Osteoblast (primary cell): ENCODE data around the gene ZNF562. TPM values are rescaled to one million over a fixed set of nuclear protein-coding genes. Genes with fewer than 3 reads are reported as not detected.

ENCODE experiments used
- DNase-seq: peaks from one replicate; pipeline ENCODE4 v3.0.0; 2011; ENCODE audit warnings: low spot score, mixed read lengths; ENCODE audit not compliant: insufficient read length; ENCODE audit errors: missing footprints
- H2AFZ ChIP-seq: 2 replicates; pipeline ENCODE4 v1.6.0; 2011; ENCODE audit warnings: mild to moderate bottlenecking, low read length
- H3K27ac ChIP-seq: 2 replicates; pipeline ENCODE4 v1.5.1; 2011; ENCODE audit warnings: mild to moderate bottlenecking, low read depth, low read length, moderate library complexity
- H3K27me3 ChIP-seq: 2 replicates; pipeline ENCODE4 v1.6.0; 2012; ENCODE audit warnings: mild to moderate bottlenecking, control low read depth, inconsistent platforms, low read length, moderate library complexity; ENCODE audit not compliant: insufficient read depth
- H3K36me3 ChIP-seq: 2 replicates; pipeline ENCODE4 v1.5.1; 2011; ENCODE audit warnings: mild to moderate bottlenecking, low read length, control low read depth, moderate library complexity; ENCODE audit not compliant: insufficient read depth
- H3K4me1 ChIP-seq: 2 replicates; pipeline ENCODE4 v1.5.1; 2011; ENCODE audit warnings: mild to moderate bottlenecking, low read length, control low read depth, moderate library complexity; ENCODE audit not compliant: insufficient read depth
- H3K4me2 ChIP-seq: 2 replicates; pipeline ENCODE4 v1.6.0; 2011; ENCODE audit warnings: mild to moderate bottlenecking, low read length; ENCODE audit not compliant: insufficient read depth
- H3K4me3 ChIP-seq: fragments of 200-600 bp; sonication (generic); 3 replicates; pipeline ENCODE4 v1.5.1; 2012; ENCODE audit warnings: mild to moderate bottlenecking, low read length, inconsistent platforms; ENCODE audit not compliant: insufficient read depth
- H3K79me2 ChIP-seq: 2 replicates; pipeline ENCODE4 v1.6.0; 2012; ENCODE audit warnings: mild to moderate bottlenecking, low read length, control low read depth, inconsistent platforms; ENCODE audit not compliant: insufficient read depth
- H3K9me3 ChIP-seq: 2 replicates; pipeline ENCODE4 v1.5.1; 2011; ENCODE audit warnings: low read depth, low read length, control low read depth
- H4K20me1 ChIP-seq: 2 replicates; pipeline ENCODE4 v1.6.0; 2012; ENCODE audit warnings: mild to moderate bottlenecking, low read length, control low read depth; ENCODE audit not compliant: insufficient read depth
- total RNA-seq: library from RNA; depleted of rRNA; stranded (reverse); fragments of >200 nt; gene quantifications from 2 replicates; pipeline ENCODE4 v1.2.3, GENCODE V29; 2012
- TF ChIP-seq, protein P1 (sequence below): IDR thresholded peaks from 2 replicates; pipeline ENCODE4 v1.5.1; 2011; ENCODE audit warnings: mild to moderate bottlenecking, low read depth, low read length, moderate library complexity; ENCODE audit errors: extremely low read depth

The ZNF562 gene
- total RNA-seq, 1 donor = 33.3 TPM

- peaks cover 69% of the 10 kb centered on the region for H3K79me2 ChIP-seq
- H3K27me3 ChIP-seq = no peaks in the 10 kb centered on the region
- H2AFZ ChIP-seq = no peak overlapping the region
- TF ChIP-seq, protein P1, sequence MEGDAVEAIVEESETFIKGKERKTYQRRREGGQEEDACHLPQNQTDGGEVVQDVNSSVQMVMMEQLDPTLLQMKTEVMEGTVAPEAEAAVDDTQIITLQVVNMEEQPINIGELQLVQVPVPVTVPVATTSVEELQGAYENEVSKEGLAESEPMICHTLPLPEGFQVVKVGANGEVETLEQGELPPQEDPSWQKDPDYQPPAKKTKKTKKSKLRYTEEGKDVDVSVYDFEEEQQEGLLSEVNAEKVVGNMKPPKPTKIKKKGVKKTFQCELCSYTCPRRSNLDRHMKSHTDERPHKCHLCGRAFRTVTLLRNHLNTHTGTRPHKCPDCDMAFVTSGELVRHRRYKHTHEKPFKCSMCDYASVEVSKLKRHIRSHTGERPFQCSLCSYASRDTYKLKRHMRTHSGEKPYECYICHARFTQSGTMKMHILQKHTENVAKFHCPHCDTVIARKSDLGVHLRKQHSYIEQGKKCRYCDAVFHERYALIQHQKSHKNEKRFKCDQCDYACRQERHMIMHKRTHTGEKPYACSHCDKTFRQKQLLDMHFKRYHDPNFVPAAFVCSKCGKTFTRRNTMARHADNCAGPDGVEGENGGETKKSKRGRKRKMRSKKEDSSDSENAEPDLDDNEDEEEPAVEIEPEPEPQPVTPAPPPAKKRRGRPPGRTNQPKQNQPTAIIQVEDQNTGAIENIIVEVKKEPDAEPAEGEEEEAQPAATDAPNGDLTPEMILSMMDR = no peak
- no peaks in the 10 kb centered on the region for H3K9me3 ChIP-seq
- H3K4me1 ChIP-seq = no peaks in the 10 kb centered on the region
- no peak overlapping the region for H3K4me3 ChIP-seq
- peaks cover 13% of the 10 kb centered on the region for H4K20me1 ChIP-seq
- H3K4me2 ChIP-seq = no peak overlapping the region
- H3K36me3 ChIP-seq = peaks cover 13% of the 10 kb centered on the region
- H3K27ac ChIP-seq = no peak overlapping the region
- no peak for DNase-seq
These were observed 2.0 kb downstream of the ZNF562 start for GRCh38 chr19:9672893-9673292.

DNA sequence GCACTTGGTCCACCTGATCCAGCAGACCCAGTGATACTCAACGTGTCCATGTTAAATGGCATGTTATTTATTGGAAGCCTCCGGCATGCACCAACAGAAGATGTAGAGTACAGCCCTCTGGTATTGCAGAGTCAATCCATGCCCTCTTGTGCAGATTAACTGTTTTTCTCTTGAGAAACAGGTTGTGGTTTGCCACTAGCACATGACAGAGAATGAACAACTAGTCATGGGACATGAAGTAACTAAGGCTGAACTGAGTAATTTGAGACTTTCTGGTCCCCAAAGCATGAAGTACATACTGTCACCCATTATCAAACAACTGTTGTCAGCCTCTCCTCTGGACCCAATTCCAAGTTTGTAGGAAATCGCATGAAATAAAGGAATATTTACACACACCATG lies 3.2 kb downstream of the ZNF562 start:
- H3K27me3 ChIP-seq = no peaks in the 10 kb centered on the region
- H3K9me3 ChIP-seq = no peaks in the 10 kb centered on the region
- no peak overlapping the region for H3K4me3 ChIP-seq
- no peak for DNase-seq
- H3K27ac ChIP-seq = no peak overlapping the region
- H2AFZ ChIP-seq = no peak overlapping the region
- H3K79me2 ChIP-seq = peaks cover 81% of the 10 kb centered on the region
- TF ChIP-seq, protein P1 = no peak
- peaks cover 26% of the 10 kb centered on the region for H4K20me1 ChIP-seq
- no peaks in the 10 kb centered on the region for H3K4me1 ChIP-seq
- no peak overlapping the region for H3K4me2 ChIP-seq
- H3K36me3 ChIP-seq = peaks cover 18% of the 10 kb centered on the region

GRCh38 chr19:9668544-9668943 lies 6.4 kb downstream of the ZNF562 start:
- Histone ChIP-seq H3K4me2 (no peak overlapping the region), H3K4me3 (no peak overlapping the region), H3K4me1 (no peaks in the 10 kb centered on the region), H3K36me3 (peaks cover 18% of the 10 kb centered on the region), H3K79me2 (peaks cover 100% of the 10 kb centered on the region), H3K9me3 (no peaks in the 10 kb centered on the region), H3K27me3 (no peaks in the 10 kb centered on the region), H3K27ac (no peak overlapping the region), H2AFZ (no peak overlapping the region), H4K20me1 (peaks cover 37% of the 10 kb centered on the region)
- TF ChIP-seq, protein P1 = no peak
- DNase-seq = no peak

DNA sequence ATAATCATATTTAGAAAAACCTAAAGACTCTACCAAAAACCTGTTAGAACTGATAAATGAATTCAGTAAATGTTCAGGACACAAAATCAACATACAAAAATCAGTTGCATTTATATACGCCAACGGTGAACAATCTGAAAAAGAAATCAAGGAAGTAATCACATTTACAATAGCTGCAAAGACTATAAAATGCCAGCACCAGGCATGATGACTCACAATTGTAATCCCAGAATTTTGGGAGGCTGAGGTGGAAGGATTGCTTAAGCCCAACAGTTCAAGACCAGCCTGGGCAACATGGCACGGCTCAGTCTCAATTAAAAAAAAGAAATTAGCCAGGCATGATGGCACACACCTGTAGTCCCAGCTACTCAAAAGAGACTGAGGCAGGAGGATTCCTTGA lies 7.0 kb downstream of the ZNF562 start:
- DNase-seq = no peak
- H3K36me3 ChIP-seq = peaks cover 18% of the 10 kb centered on the region
- TF ChIP-seq, protein P1 = no peak
- H4K20me1 ChIP-seq = peaks cover 39% of the 10 kb centered on the region
- no peaks in the 10 kb centered on the region for H3K9me3 ChIP-seq
- no peak overlapping the region for H2AFZ ChIP-seq
- H3K79me2 ChIP-seq = peaks cover 99% of the 10 kb centered on the region
- no peak overlapping the region for H3K4me2 ChIP-seq
- H3K27ac ChIP-seq = no peak overlapping the region
- no peaks in the 10 kb centered on the region for H3K27me3 ChIP-seq
- no peaks in the 10 kb centered on the region for H3K4me1 ChIP-seq
- no peak overlapping the region for H3K4me3 ChIP-seq
